ENCODE results near the gene QRICH2. TPM values are rescaled to one million over a fixed set of nuclear protein-coding genes. Genes with fewer than 3 reads are reported as not detected.

QRICH2 gene
- total and polyA plus RNA-seq, 9 of the 15 experiments (the other 6 are each of a cell fraction or from before 2014, with no cell fraction given), result 0.03 to 1.6 (median 0.81) TPM

DNA sequence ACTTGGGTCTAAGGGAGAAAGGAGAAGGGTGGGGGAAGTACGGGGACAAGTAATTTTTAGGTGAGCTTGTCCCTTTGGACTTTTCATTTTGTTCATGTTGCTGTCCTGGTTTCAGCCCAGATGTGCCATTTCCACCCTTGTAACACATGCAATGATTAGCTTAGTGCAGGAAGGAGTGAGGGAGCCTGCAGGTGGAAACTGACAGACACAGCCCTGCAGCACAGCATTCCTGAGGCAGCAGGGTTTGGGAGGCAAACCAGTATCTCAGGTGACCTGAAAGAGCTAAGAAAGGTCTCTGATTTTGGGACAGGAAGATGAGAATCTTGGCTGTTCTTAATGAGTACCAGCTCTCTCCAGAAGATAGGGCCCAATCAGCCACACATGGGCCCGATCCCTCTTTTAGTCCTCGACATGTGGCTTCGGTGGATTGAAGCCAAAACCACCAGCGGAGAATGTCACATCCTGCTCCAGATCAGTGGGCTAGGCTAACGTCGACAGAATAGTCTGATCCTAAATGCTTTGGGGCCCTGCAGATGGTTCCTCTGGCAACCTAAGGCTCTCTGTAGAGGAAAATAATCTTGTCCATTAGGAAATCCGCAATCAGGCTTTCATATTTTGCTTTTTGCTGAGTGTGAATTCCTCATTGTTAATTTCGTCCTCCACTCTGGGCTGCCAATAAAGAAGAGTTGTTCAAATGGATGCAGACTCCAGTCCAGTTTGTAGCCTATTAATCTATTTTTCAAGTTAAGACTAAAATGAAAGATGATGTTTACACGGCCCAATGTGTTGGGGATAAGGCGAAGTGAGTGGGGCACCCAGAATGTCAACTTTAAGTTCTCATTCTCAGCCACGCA, 64.0 kb downstream of the QRICH2 start (continued):
- TF ChIP-seq, protein P1, sequence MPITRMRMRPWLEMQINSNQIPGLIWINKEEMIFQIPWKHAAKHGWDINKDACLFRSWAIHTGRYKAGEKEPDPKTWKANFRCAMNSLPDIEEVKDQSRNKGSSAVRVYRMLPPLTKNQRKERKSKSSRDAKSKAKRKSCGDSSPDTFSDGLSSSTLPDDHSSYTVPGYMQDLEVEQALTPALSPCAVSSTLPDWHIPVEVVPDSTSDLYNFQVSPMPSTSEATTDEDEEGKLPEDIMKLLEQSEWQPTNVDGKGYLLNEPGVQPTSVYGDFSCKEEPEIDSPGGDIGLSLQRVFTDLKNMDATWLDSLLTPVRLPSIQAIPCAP (CRISPR knock-in tag; IDR thresholded peaks at IDR 0.05; ENCODE audit: borderline replicate concordance), result no peak
- TF ChIP-seq GATAD2B (IDR thresholded peaks at IDR 0.05; ENCODE audit: borderline replicate concordance), result no peak
- peak; percentile 56; the same call in 1 of the 2 replicates for TF ChIP-seq C11orf30 (IDR thresholded peaks at IDR 0.05; ENCODE audit: low read depth)
- TF ChIP-seq ZNF316 (IDR thresholded peaks at IDR 0.05), result peak; percentile 68
- TF ChIP-seq, protein P2, sequence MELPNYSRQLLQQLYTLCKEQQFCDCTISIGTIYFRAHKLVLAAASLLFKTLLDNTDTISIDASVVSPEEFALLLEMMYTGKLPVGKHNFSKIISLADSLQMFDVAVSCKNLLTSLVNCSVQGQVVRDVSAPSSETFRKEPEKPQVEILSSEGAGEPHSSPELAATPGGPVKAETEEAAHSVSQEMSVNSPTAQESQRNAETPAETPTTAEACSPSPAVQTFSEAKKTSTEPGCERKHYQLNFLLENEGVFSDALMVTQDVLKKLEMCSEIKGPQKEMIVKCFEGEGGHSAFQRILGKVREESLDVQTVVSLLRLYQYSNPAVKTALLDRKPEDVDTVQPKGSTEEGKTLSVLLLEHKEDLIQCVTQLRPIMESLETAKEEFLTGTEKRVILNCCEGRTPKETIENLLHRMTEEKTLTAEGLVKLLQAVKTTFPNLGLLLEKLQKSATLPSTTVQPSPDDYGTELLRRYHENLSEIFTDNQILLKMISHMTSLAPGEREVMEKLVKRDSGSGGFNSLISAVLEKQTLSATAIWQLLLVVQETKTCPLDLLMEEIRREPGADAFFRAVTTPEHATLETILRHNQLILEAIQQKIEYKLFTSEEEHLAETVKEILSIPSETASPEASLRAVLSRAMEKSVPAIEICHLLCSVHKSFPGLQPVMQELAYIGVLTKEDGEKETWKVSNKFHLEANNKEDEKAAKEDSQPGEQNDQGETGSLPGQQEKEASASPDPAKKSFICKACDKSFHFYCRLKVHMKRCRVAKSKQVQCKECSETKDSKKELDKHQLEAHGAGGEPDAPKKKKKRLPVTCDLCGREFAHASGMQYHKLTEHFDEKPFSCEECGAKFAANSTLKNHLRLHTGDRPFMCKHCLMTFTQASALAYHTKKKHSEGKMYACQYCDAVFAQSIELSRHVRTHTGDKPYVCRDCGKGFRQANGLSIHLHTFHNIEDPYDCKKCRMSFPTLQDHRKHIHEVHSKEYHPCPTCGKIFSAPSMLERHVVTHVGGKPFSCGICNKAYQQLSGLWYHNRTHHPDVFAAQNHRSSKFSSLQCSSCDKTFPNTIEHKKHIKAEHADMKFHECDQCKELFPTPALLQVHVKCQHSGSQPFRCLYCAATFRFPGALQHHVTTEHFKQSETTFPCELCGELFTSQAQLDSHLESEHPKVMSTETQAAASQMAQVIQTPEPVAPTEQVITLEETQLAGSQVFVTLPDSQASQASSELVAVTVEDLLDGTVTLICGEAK (IDR thresholded peaks at IDR 0.05), result peak; percentile 81
- TF ChIP-seq, protein P2 (CRISPR knock-in tag; IDR thresholded peaks at IDR 0.05), result peak; percentile 18; the same call in 1 of the 2 replicates
- TF ChIP-seq RAD21 (CRISPR knock-in tag; conservative IDR thresholded peaks at IDR 0.05 in 1 of 2, IDR thresholded peaks at IDR 0.05 in 1 of 2), result no peak
- peak; percentile 40; the same call in 1 of the 2 replicates for TF ChIP-seq MYC (IDR thresholded peaks at IDR 0.05; ENCODE audit: low read depth, low read length)
- no peak for TF ChIP-seq MYC (CRISPR knock-in tag; IDR thresholded peaks at IDR 0.05; ENCODE audit: borderline replicate concordance, low read depth)
- TF ChIP-seq ZNF589 (CRISPR knock-in tag; IDR thresholded peaks at IDR 0.05; ENCODE audit: low read depth), result 0 out of 2 replicates have a peak, but pooled peaks have one; percentile 22
- no peak for TF ChIP-seq ZNF253 (CRISPR knock-in tag; conservative IDR thresholded peaks at IDR 0.05)
- 0 out of 2 replicates have a peak, but pooled peaks have one; percentile 14 for TF ChIP-seq CBFA2T2 (conservative IDR thresholded peaks at IDR 0.05)
- peak; percentile 60 for TF ChIP-seq NFIC (IDR thresholded peaks at IDR 0.05)
- TF ChIP-seq TCF3 (CRISPR knock-in tag; IDR thresholded peaks at IDR 0.05), result peak; percentile 54
- TF ChIP-seq, protein P3, sequence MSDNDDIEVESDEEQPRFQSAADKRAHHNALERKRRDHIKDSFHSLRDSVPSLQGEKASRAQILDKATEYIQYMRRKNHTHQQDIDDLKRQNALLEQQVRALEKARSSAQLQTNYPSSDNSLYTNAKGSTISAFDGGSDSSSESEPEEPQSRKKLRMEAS (CRISPR knock-in tag; IDR thresholded peaks at IDR 0.05), result peak; percentile 27; the same call in 1 of the 2 replicates
- 0 out of 2 replicates have a peak, but pooled peaks have one; percentile 15 for TF ChIP-seq MAFG (tag; conservative IDR thresholded peaks at IDR 0.05)

Measured in K562 (cell line).